Central memory CD8-positive, alpha-beta T cell (primary cell): Measurements from ENCODE around the gene VPS29.
"Not testable (repeated sequence)": the region's sequence is repeated elsewhere in the genome, so short reads cannot be mapped to it uniquely, and the experiment has no call there.

ENCODE experiments used
- ATAC-seq: fragments of 150-1000 bp; cut with Tn5 transposase; replicated peaks from 2 replicates; pipeline ENCODE4 v1.10.0; 2022; ENCODE audit warnings: mild to moderate bottlenecking, moderate FRiP score, moderate number of reproducible peaks; ENCODE audit not compliant: poor library complexity, severe bottlenecking; ENCODE audit errors: extremely low read depth
- DNase-seq, 2 donors: peaks; one replicate each; pipeline ENCODE4 v3.0.0; 2021; ENCODE audit warnings: low spot score in 2 of 2
- H3K27ac Mint-ChIP-seq: one replicate; pipeline ENCODE4 v1.8.0; 2022; ENCODE audit warnings: low read depth, mild to moderate bottlenecking, moderate library complexity, mixed read lengths
- H3K27me3 Mint-ChIP-seq: one replicate; pipeline ENCODE4 v1.8.0; 2022; ENCODE audit warnings: mixed read lengths
- H3K36me3 Mint-ChIP-seq: one replicate; pipeline ENCODE4 v1.8.0; 2022; ENCODE audit warnings: mild to moderate bottlenecking, moderate library complexity, mixed read lengths; ENCODE audit not compliant: insufficient read depth
- H3K4me1 Mint-ChIP-seq: one replicate; pipeline ENCODE4 v1.8.0; 2022; ENCODE audit warnings: mixed read lengths
- H3K4me3 Mint-ChIP-seq: one replicate; pipeline ENCODE4 v1.8.0; 2022; ENCODE audit warnings: mild to moderate bottlenecking, moderate library complexity, mixed read lengths
- H3K9me3 Mint-ChIP-seq: one replicate; pipeline ENCODE4 v1.8.0; 2022; ENCODE audit warnings: mixed read lengths

VPS29 gene

GRCh38 chr12:110501752-110502738 lies at the start of gene VPS29, which contains the start of gene RAD9B:
VPS29 (minus strand) TSS chr12:110502111; CDS start chr12:110502051, 60 bp downstream.
RAD9B (plus strand) TSS chr12:110502331; CDS start chr12:110502338, 7 bp downstream.
- Mint-ChIP-seq H3K4me3 (peak within 1 kb of the TSS; percentile 96), H3K9me3 (no peaks in the 10 kb centered on the region), H3K4me1 (peaks cover 35% of the 10 kb centered on the region), H3K27ac (peak within 1 kb of the TSS; percentile 98), H3K36me3 (peaks cover 24% of the 10 kb centered on the region), H3K27me3 (no peaks in the 10 kb centered on the region)
- peak; percentile 94 for ATAC-seq
- DNase-seq, result peak; percentile 96 to 99

GRCh38 chr12:110550981-110551380 lies 49.1 kb upstream of the VPS29 start:
- Mint-ChIP-seq H3K27ac (no peak overlapping the region), H3K27me3 (no peaks in the 10 kb centered on the region), H3K36me3 (peaks cover 21% of the 10 kb centered on the region), H3K4me1 (peaks cover 47% of the 10 kb centered on the region), H3K9me3 (no peaks in the 10 kb centered on the region), H3K4me3 (no peak overlapping the region)
- DNase-seq, result no peak
- ATAC-seq, result no peak

GRCh38 chr12:110549716-110550115 lies 47.8 kb upstream of the VPS29 start:
- peaks cover 36% of the 10 kb centered on the region for H3K4me1 Mint-ChIP-seq
- H3K9me3 Mint-ChIP-seq, result no peaks in the 10 kb centered on the region
- H3K27me3 Mint-ChIP-seq, result no peaks in the 10 kb centered on the region
- DNase-seq (no peak), ATAC-seq (no peak)
- no peak overlapping the region for H3K27ac Mint-ChIP-seq
- peaks cover 28% of the 10 kb centered on the region for H3K36me3 Mint-ChIP-seq
- no peak overlapping the region for H3K4me3 Mint-ChIP-seq

GRCh38 chr12:110548678-110549077 lies 46.8 kb upstream of the VPS29 start:
- peaks cover 31% of the 10 kb centered on the region for H3K36me3 Mint-ChIP-seq
- no peak overlapping the region for H3K27ac Mint-ChIP-seq
- peaks cover 36% of the 10 kb centered on the region for H3K4me1 Mint-ChIP-seq
- no peaks in the 10 kb centered on the region for H3K27me3 Mint-ChIP-seq
- DNase-seq (no peak), ATAC-seq (no peak)
- no peak overlapping the region for H3K4me3 Mint-ChIP-seq
- no peaks in the 10 kb centered on the region for H3K9me3 Mint-ChIP-seq

- ATAC-seq (no peak), DNase-seq (no peak)
- peaks cover 41% of the 10 kb centered on the region for H3K4me1 Mint-ChIP-seq
- H3K27ac Mint-ChIP-seq, result no peak overlapping the region
- no peaks in the 10 kb centered on the region for H3K9me3 Mint-ChIP-seq
- peaks cover 38% of the 10 kb centered on the region for H3K36me3 Mint-ChIP-seq
- H3K4me3 Mint-ChIP-seq, result no peak overlapping the region
- no peaks in the 10 kb centered on the region for H3K27me3 Mint-ChIP-seq
Observed at GRCh38 chr12:110547090-110547489, 45.2 kb upstream of the VPS29 start.

- ATAC-seq (no peak), DNase-seq (no peak)
- Mint-ChIP-seq H3K4me3 (no peak overlapping the region), H3K4me1 (peaks cover 36% of the 10 kb centered on the region), H3K27me3 (no peaks in the 10 kb centered on the region), H3K9me3 (no peaks in the 10 kb centered on the region), H3K27ac (no peak overlapping the region), H3K36me3 (peaks cover 37% of the 10 kb centered on the region)
Observed at GRCh38 chr12:110546339-110546738, 44.4 kb upstream of the VPS29 start.

GRCh38 chr12:110545812-110546211 lies 43.9 kb upstream of the VPS29 start:
- no peak for ATAC-seq
- DNase-seq, result no peak
- H3K9me3 Mint-ChIP-seq, result no peaks in the 10 kb centered on the region
- peaks cover 36% of the 10 kb centered on the region for H3K4me1 Mint-ChIP-seq
- H3K4me3 Mint-ChIP-seq, result no peak overlapping the region
- peaks cover 39% of the 10 kb centered on the region for H3K36me3 Mint-ChIP-seq
- H3K27me3 Mint-ChIP-seq, result no peaks in the 10 kb centered on the region
- H3K27ac Mint-ChIP-seq, result no peak overlapping the region

GRCh38 chr12:110545259-110545658 lies 43.3 kb upstream of the VPS29 start:
- H3K27ac Mint-ChIP-seq, result not testable (repeated sequence)
- H3K36me3 Mint-ChIP-seq, result peaks cover 45% of the 10 kb centered on the region

GRCh38 chr12:110543965-110544364 lies 42.1 kb upstream of the VPS29 start:
- no peak for DNase-seq
- Mint-ChIP-seq H3K4me3 (no peak overlapping the region), H3K9me3 (no peaks in the 10 kb centered on the region), H3K27ac (no peak overlapping the region), H3K4me1 (peaks cover 31% of the 10 kb centered on the region), H3K27me3 (no peaks in the 10 kb centered on the region), H3K36me3 (peaks cover 52% of the 10 kb centered on the region)
- ATAC-seq, result no peak

More at GRCh38 chr12:110545259-110545658, 43.3 kb upstream of the VPS29 start:
- H3K4me1 Mint-ChIP-seq, result peaks cover 36% of the 10 kb centered on the region
- not testable (repeated sequence) for H3K4me3 Mint-ChIP-seq, H3K27me3 Mint-ChIP-seq, ATAC-seq, DNase-seq, H3K9me3 Mint-ChIP-seq

- Mint-ChIP-seq H3K4me3 (no peak overlapping the region), H3K4me1 (peaks cover 26% of the 10 kb centered on the region), H3K36me3 (peaks cover 55% of the 10 kb centered on the region), H3K9me3 (no peaks in the 10 kb centered on the region), H3K27ac (peak overlapping the region; percentile 23), H3K27me3 (no peaks in the 10 kb centered on the region)
- DNase-seq (no peak), ATAC-seq (no peak)
Observed at GRCh38 chr12:110543252-110543959, 41.5 kb upstream of the VPS29 start.

- peaks cover 11% of the 10 kb centered on the region for H3K4me1 Mint-ChIP-seq
- H3K27me3 Mint-ChIP-seq, result no peaks in the 10 kb centered on the region
- no peak overlapping the region for H3K4me3 Mint-ChIP-seq
- no peaks in the 10 kb centered on the region for H3K9me3 Mint-ChIP-seq
- peak overlapping the region; percentile 8 for H3K27ac Mint-ChIP-seq
- DNase-seq (no peak), ATAC-seq (no peak)
- H3K36me3 Mint-ChIP-seq, result peaks cover 67% of the 10 kb centered on the region
Observed at GRCh38 chr12:110540048-110540447, 38.1 kb upstream of the VPS29 start.

- H3K36me3 Mint-ChIP-seq, result peaks cover 71% of the 10 kb centered on the region
- ATAC-seq (no peak), DNase-seq (no peak)
- no peaks in the 10 kb centered on the region for H3K9me3 Mint-ChIP-seq
- H3K27ac Mint-ChIP-seq, result no peak overlapping the region
- H3K27me3 Mint-ChIP-seq, result no peaks in the 10 kb centered on the region
- peaks cover 11% of the 10 kb centered on the region for H3K4me1 Mint-ChIP-seq
- no peak overlapping the region for H3K4me3 Mint-ChIP-seq
Observed at GRCh38 chr12:110538869-110539622, 37.1 kb upstream of the VPS29 start.
